Hepatocyte (in vitro differentiated cells): Measurements from ENCODE around the gene ELOVL1. TPM values are rescaled to one million over a fixed set of nuclear protein-coding genes. Genes with fewer than 3 reads are reported as not detected.
"Not testable (repeated sequence)": the region's sequence is repeated elsewhere in the genome, so short reads cannot be mapped to it uniquely, and the experiment has no call there.

ENCODE experiments used
- DNase-seq: peaks from one replicate; pipeline ENCODE4 v3.0.0-alpha.2; 2016; ENCODE audit warnings: low spot score
- H2AFZ ChIP-seq: fragments of 200-600 bp; sonication (generic); 2 replicates; pipeline ENCODE4 v1.6.0; 2016; ENCODE audit warnings: antibody characterized with exemption, mild to moderate bottlenecking
- H3K27ac ChIP-seq: fragments of 200-600 bp; sonication (generic); 2 replicates; pipeline ENCODE4 v1.5.1; 2016; ENCODE audit warnings: mild to moderate bottlenecking
- H3K27me3 ChIP-seq: fragments of 200-600 bp; sonication (generic); 2 replicates; pipeline ENCODE4 v1.6.1; 2016
- H3K36me3 ChIP-seq: fragments of 200-600 bp; sonication (generic); replicated peaks from 2 replicates; pipeline ENCODE4 v1.5.1; 2016; ENCODE audit warnings: low read depth; ENCODE audit not compliant: insufficient read depth
- H3K4me1 ChIP-seq: fragments of 200-600 bp; sonication (generic); 2 replicates; pipeline ENCODE4 v1.5.1; 2016; ENCODE audit warnings: mild to moderate bottlenecking, moderate library complexity; ENCODE audit not compliant: insufficient read depth
- H3K4me2 ChIP-seq: fragments of 200-600 bp; sonication (generic); 2 replicates; pipeline ENCODE4 v1.6.0; 2016
- H3K4me3 ChIP-seq: fragments of 200-600 bp; sonication (generic); 2 replicates; pipeline ENCODE4 v1.5.1; 2016; ENCODE audit warnings: mild to moderate bottlenecking
- H3K79me2 ChIP-seq: fragments of 200-600 bp; sonication (generic); 2 replicates; pipeline ENCODE4 v1.6.0; 2017; ENCODE audit warnings: mild to moderate bottlenecking
- H3K9me2 ChIP-seq: fragments of 200-600 bp; sonication (generic); replicated peaks from 2 replicates; pipeline ENCODE4 v1.6.0; 2017; ENCODE audit warnings: mild to moderate bottlenecking; ENCODE audit not compliant: insufficient read depth
- H3K9me3 ChIP-seq: fragments of 200-600 bp; sonication (generic); 2 replicates; pipeline ENCODE4 v1.5.1; 2016; ENCODE audit warnings: low read depth, mild to moderate bottlenecking
- H4K20me1 ChIP-seq: fragments of 200-600 bp; sonication (generic); 2 replicates; pipeline ENCODE4 v1.6.0; 2016; ENCODE audit warnings: mild to moderate bottlenecking; ENCODE audit not compliant: insufficient read depth, poor library complexity, severe bottlenecking
- CTCF ChIP-seq: fragments of 200-600 bp; sonication (generic); IDR thresholded peaks from 2 replicates; pipeline ENCODE4 v1.5.1; 2016; ENCODE audit warnings: antibody characterized with exemption, mild to moderate bottlenecking; ENCODE audit not compliant: poor library complexity
- EZH2 ChIP-seq: fragments of 200-600 bp; sonication (generic); IDR thresholded peaks from 2 replicates; pipeline ENCODE4 v1.6.1; 2016; ENCODE audit warnings: antibody characterized with exemption, mild to moderate bottlenecking, borderline replicate concordance
- EZH2phosphoT487 ChIP-seq: fragments of 200-600 bp; sonication (generic); IDR thresholded peaks from one replicate; pipeline ENCODE4 v1.6.1; 2018; ENCODE audit warnings: antibody characterized with exemption, mild to moderate bottlenecking, low read depth, moderate library complexity; ENCODE audit not compliant: unreplicated experiment, severe bottlenecking
- WGBS: methylation state at CpG from one replicate; pipeline ENCODE4 v1.1.6; 2016; ENCODE audit warnings: low lambda C conversion rate; ENCODE audit errors: missing lambda C conversion rate; 5-methylcytosine and 5-hydroxymethylcytosine counted together
- polyA plus RNA-seq: library from polyadenylated mRNA; unstranded; fragments of >200 nt; fragmentation: Nextera tagmentation; extraction: Ambion mirVana; gene quantifications from 2 replicates; pipeline ENCODE4 v1.2.1, GENCODE V29; 2016
- total RNA-seq: library from RNA; depleted of rRNA; stranded (reverse); fragments of >200 nt; gene quantifications from 2 replicates; pipeline ENCODE4 v1.2.3, GENCODE V29; 2014

ELOVL1 gene
- total and polyA plus RNA-seq, 2 experiments from 2014 or later: 90.8 to 185 TPM

- Histone ChIP-seq H3K9me2 (no peaks in the 10 kb centered on the region), H3K4me1 (peaks cover 9% of the 10 kb centered on the region), H3K27me3 (no peaks in the 10 kb centered on the region), H3K27ac (peak overlapping the region; percentile 37), H2AFZ (no peak overlapping the region), H3K4me3 (no peak overlapping the region), H3K79me2 (peaks cover 13% of the 10 kb centered on the region), H3K9me3 (no peaks in the 10 kb centered on the region), H3K4me2 (no peak overlapping the region), H3K36me3 (no peaks in the 10 kb centered on the region), H4K20me1 (no peaks in the 10 kb centered on the region)
- peak; percentile 27 for DNase-seq
- WGBS: 83% methylated on average over 4 of the region's 4 CpGs
- TF ChIP-seq CTCF: no peak
- TF ChIP-seq EZH2phosphoT487: no peak
- no peak for TF ChIP-seq EZH2
Measured at GRCh38 chr1:43373066-43373940, 5.5 kb upstream of the ELOVL1 start.

GRCh38 chr1:43372172-43372571, 4.4 kb upstream of the ELOVL1 start:
- Histone ChIP-seq H3K9me2 (no peaks in the 10 kb centered on the region), H2AFZ (no peak overlapping the region), H3K79me2 (peaks cover 16% of the 10 kb centered on the region), H3K36me3 (no peaks in the 10 kb centered on the region), H3K4me2 (no peak overlapping the region), H4K20me1 (no peaks in the 10 kb centered on the region), H3K27me3 (no peaks in the 10 kb centered on the region), H3K4me1 (peaks cover 9% of the 10 kb centered on the region), H3K9me3 (no peaks in the 10 kb centered on the region), H3K27ac (no peak overlapping the region), H3K4me3 (no peak overlapping the region)
- TF ChIP-seq CTCF (no peak), EZH2phosphoT487 (no peak), EZH2 (no peak)
- DNase-seq: no peak
- WGBS: 100% methylated on average over 5 of the region's 5 CpGs

- H3K4me2 ChIP-seq: no peak overlapping the region
- no peak overlapping the region for H3K4me3 ChIP-seq
- H3K9me2 ChIP-seq: no peaks in the 10 kb centered on the region
- no peak overlapping the region for H3K27ac ChIP-seq
- H3K79me2 ChIP-seq: peaks cover 31% of the 10 kb centered on the region
- no peak for DNase-seq
- 73% methylated on average over 4 of the region's 4 CpGs for WGBS
- H3K4me1 ChIP-seq: peaks cover 14% of the 10 kb centered on the region
- H3K27me3 ChIP-seq: no peaks in the 10 kb centered on the region
- H3K36me3 ChIP-seq: no peaks in the 10 kb centered on the region
- H3K9me3 ChIP-seq: no peaks in the 10 kb centered on the region
- TF ChIP-seq CTCF (no peak), EZH2phosphoT487 (no peak), EZH2 (no peak)
- peaks cover 3% of the 10 kb centered on the region for H4K20me1 ChIP-seq
- no peak overlapping the region for H2AFZ ChIP-seq
Measured at GRCh38 chr1:43370564-43370963, 2.8 kb upstream of the ELOVL1 start.

GRCh38 chr1:43369779-43370178, 2.0 kb upstream of the ELOVL1 start:
- peaks cover 39% of the 10 kb centered on the region for H3K79me2 ChIP-seq
- H3K4me1 ChIP-seq: peaks cover 14% of the 10 kb centered on the region
- not testable (repeated sequence) for H3K9me2 ChIP-seq, H3K9me3 ChIP-seq, DNase-seq, H3K4me2 ChIP-seq, H2AFZ ChIP-seq, H3K4me3 ChIP-seq, H4K20me1 ChIP-seq, H3K27ac ChIP-seq, H3K36me3 ChIP-seq, H3K27me3 ChIP-seq
- WGBS: 98% methylated on average over 5 of the region's 6 CpGs
